Measurements from ENCODE around the gene PLD5. TPM values are rescaled to one million over a fixed set of nuclear protein-coding genes. Genes with fewer than 3 reads are reported as not detected.
"Not testable (repeated sequence)": the region's sequence is repeated elsewhere in the genome, so short reads cannot be mapped to it uniquely, and the experiment has no call there.

Gene PLD5
- total RNA-seq, 5 donors from 2014 or later (not counting 1 experiment from before 2014, with no cell fraction given), result not detected

DNA sequence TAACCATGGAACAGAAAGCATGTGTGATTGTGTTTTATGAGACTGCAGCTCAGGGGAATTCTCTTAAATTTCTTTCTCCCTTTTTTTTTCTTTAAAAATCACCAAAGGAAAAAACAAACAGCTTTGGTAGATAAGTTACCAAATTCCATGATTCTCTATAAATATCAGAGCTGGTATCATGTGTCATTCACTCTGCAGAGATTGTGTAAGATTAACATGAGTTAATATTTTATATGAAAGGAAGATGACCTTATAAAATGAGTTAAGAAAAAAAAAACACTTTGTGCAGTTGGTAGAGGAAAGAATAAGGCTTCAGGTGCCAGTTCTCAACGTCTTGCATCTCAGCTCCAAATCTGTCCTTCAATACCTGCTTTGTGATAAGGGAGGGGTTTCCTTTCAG is 287.4 kb downstream of the PLD5 start:
- POLR2A ChIA-PET, result no interaction called here
- no peaks in the 10 kb centered on the region for H3K9me3 ChIP-seq
- no peaks in the 10 kb centered on the region for H3K36me3 ChIP-seq (ENCODE audit: control insufficient read depth in 2 of 2, extremely low read depth in 1 of 2, insufficient read depth in 1 of 2, low read length in 1 of 2)
- no peak overlapping the region for H3K27ac Mint-ChIP-seq
- no CpG with 5 or more reads among the region's 1 CpG for WGBS (ENCODE audit: insufficient coverage)
- CTCF ChIA-PET, result interaction anchor here in 1 of 2 donors (0.7 kb wide), 1 partner anchor 1210 kb away, joined by 3 read pairs; no protein-coding TSS in a partner anchor
- H3K4me3 ChIP-seq (ENCODE audit: control insufficient read depth in 1 of 2, extremely low read depth in 1 of 2, low read length in 1 of 2), result no peak overlapping the region
- peaks cover 0 to 4% of the 10 kb centered on the region in 2 donors for H3K27me3 Mint-ChIP-seq
- DNase-seq (no peak), ATAC-seq (replicated peaks in 1 of 4) (no peak)
- H3K4me3 Mint-ChIP-seq, result no peak overlapping the region
- no peaks in the 10 kb centered on the region for H3K27me3 ChIP-seq (replicated peaks in 1 of 2; ENCODE audit: control insufficient read depth in 2 of 2, extremely low read depth in 1 of 2, insufficient read depth in 2 of 2, low read length in 1 of 2)
- H3K9me3 Mint-ChIP-seq, result no peaks in the 10 kb centered on the region
- H3K36me3 Mint-ChIP-seq, result no peaks in the 10 kb centered on the region
- H3K27ac ChIP-seq (ENCODE audit: low read length), result no peak overlapping the region
- H3K4me1 ChIP-seq (ENCODE audit: control insufficient read depth in 1 of 2, extremely low read depth in 1 of 2, insufficient read depth in 2 of 2, low read length in 2 of 2), result no peaks in the 10 kb centered on the region
- no peaks in the 10 kb centered on the region for H3K4me1 Mint-ChIP-seq

GRCh38 chr1:242228991-242229390 is 295.5 kb downstream of the PLD5 start:
- no peak overlapping the region for H3K27ac Mint-ChIP-seq
- Histone ChIP-seq H3K27me3 (replicated peaks in 1 of 2; ENCODE audit: control insufficient read depth in 2 of 2, extremely low read depth in 1 of 2, insufficient read depth in 2 of 2, low read length in 1 of 2) (peaks cover 0 to 4% of the 10 kb centered on the region in 2 experiments), H3K27ac (ENCODE audit: low read length) (no peak overlapping the region), H3K4me3 (ENCODE audit: control insufficient read depth in 1 of 2, extremely low read depth in 1 of 2, low read length in 1 of 2) (no peak overlapping the region), H3K4me1 (ENCODE audit: control insufficient read depth in 1 of 2, extremely low read depth in 1 of 2, insufficient read depth in 2 of 2, low read length in 2 of 2) (no peaks in the 10 kb centered on the region), H3K9me3 (no peaks in the 10 kb centered on the region), H3K36me3 (ENCODE audit: control insufficient read depth in 2 of 2, extremely low read depth in 1 of 2, insufficient read depth in 1 of 2, low read length in 1 of 2) (no peaks in the 10 kb centered on the region)
- H3K4me3 Mint-ChIP-seq, result no peak overlapping the region
- no peaks in the 10 kb centered on the region for H3K4me1 Mint-ChIP-seq
- ATAC-seq (replicated peaks in 1 of 4) (no peak), DNase-seq (no peak)
- WGBS (ENCODE audit: insufficient coverage), result no CpG with 5 or more reads among the region's 3 CpGs
- no peaks in the 10 kb centered on the region for H3K9me3 Mint-ChIP-seq
- CTCF ChIA-PET, result no interaction called here
- H3K27me3 Mint-ChIP-seq, result no peaks in the 10 kb centered on the region
- POLR2A ChIA-PET, result no interaction called here
- H3K36me3 Mint-ChIP-seq, result no peaks in the 10 kb centered on the region

DNA sequence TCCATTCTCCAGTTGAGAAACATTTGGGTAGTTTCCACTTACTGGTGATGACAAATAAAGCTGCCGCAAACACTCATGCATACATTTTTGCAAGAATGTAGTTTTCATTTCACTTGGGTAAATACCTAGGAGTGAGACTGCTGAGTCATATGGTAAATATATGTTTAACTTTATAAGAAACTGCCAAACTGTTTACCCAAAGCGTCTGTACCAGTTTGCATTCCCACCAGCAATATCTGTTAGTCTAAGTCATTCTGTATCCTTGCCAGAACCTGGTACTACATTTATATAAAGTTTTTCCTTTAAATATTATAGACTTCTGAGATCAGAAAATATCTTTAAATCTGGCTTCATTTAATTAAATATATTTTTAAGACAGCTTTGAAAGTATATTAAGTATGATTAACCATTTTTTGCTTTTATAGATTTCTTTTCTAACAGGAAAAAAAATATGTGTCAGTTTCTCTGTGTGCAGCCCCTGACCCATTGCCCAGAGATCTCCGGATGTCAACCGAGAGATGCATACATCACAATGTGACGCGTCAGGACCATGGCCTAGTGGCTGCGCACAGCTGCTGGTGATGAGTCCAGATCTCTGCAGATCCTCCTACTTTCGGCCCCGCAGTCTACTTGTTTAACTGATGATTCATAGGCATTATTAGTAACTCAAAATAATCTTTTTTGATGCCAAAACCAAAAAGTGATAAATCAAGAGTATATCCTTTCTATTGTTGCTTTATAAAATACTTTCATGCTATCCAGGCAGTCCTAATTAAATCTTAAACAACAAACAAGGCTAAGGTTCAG is 298.5 kb downstream of the PLD5 start:
- Mint-ChIP-seq H3K27ac (no peak overlapping the region), H3K36me3 (no peaks in the 10 kb centered on the region), H3K4me3 (no peak overlapping the region), H3K27me3 (no peaks in the 10 kb centered on the region), H3K9me3 (no peaks in the 10 kb centered on the region), H3K4me1 (no peaks in the 10 kb centered on the region)
- POLR2A ChIA-PET, result no interaction called here
- H3K9me3 ChIP-seq, result no peaks in the 10 kb centered on the region
- DNase-seq (no peak), ATAC-seq (replicated peaks in 1 of 4) (no peak)
- H3K4me1 ChIP-seq (ENCODE audit: control insufficient read depth in 1 of 2, extremely low read depth in 1 of 2, insufficient read depth in 2 of 2, low read length in 2 of 2), result no peaks in the 10 kb centered on the region
- no peaks in the 10 kb centered on the region for H3K36me3 ChIP-seq (ENCODE audit: control insufficient read depth in 2 of 2, extremely low read depth in 1 of 2, insufficient read depth in 1 of 2, low read length in 1 of 2)
- H3K4me3 ChIP-seq (ENCODE audit: control insufficient read depth in 1 of 2, extremely low read depth in 1 of 2, low read length in 1 of 2), result no peak overlapping the region
- 96% methylated on average over 5 of the region's 9 CpGs for WGBS (ENCODE audit: insufficient coverage)
- H3K27me3 ChIP-seq (replicated peaks in 1 of 2; ENCODE audit: control insufficient read depth in 2 of 2, extremely low read depth in 1 of 2, insufficient read depth in 2 of 2, low read length in 1 of 2), result peaks cover 0 to 5% of the 10 kb centered on the region in 2 experiments
- CTCF ChIA-PET, result no interaction called here
- no peak overlapping the region for H3K27ac ChIP-seq (ENCODE audit: low read length)

DNA sequence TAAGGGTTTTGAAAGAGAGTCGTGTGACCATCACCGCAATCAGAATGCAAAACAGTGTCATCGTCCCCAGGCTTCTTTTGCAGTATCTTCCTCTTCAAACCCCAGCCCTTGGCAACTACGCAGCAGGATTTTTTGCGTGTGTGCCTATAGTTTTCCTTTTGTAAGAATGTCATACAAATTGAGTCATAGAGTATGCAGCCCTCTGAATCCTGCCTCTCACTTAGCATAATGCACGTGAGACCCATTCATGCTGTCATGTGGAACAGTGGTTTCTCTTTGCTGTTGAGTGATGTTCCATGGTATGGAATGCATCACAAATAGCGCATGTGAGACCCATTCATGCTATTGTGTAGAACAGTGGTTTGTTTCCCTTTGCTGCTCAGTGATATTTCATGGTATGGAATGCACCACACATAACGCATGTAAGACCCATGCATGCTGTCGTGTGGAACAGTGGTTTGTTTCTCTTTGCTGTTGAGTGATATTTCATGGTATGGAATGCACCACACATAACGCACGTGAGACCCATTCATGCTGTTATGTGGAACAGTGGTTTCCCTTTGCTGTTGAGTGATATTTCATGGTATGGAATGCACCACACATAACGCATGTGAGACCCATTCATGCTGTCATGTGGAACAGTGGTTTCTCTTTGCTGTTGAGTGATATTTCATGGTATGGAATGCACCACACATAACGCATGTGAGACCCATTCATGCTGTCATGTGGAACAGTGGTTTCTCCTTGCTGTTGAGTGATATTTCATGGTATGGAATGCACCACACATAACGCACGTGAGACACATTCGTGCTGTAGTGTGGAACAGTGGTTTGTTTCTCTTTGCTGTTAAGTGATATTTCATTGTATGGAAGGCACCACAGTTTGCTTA is 299.4 kb downstream of the PLD5 start:
- 78% methylated on average over 1 of the region's 16 CpGs for WGBS (ENCODE audit: insufficient coverage)
- ATAC-seq (replicated peaks in 1 of 4); H3K27me3 ChIP-seq (replicated peaks in 1 of 2; ENCODE audit: control insufficient read depth in 2 of 2, extremely low read depth in 1 of 2, insufficient read depth in 2 of 2, low read length in 1 of 2); H3K27ac Mint-ChIP-seq; H3K4me1 Mint-ChIP-seq; H3K36me3 ChIP-seq (ENCODE audit: control insufficient read depth in 2 of 2, extremely low read depth in 1 of 2, insufficient read depth in 1 of 2, low read length in 1 of 2); H3K36me3 Mint-ChIP-seq; H3K4me3 Mint-ChIP-seq; H3K27ac ChIP-seq (ENCODE audit: low read length); POLR2A ChIA-PET; H3K4me1 ChIP-seq (ENCODE audit: control insufficient read depth in 1 of 2, extremely low read depth in 1 of 2, insufficient read depth in 2 of 2, low read length in 2 of 2); H3K9me3 ChIP-seq; DNase-seq; CTCF ChIA-PET; H3K27me3 Mint-ChIP-seq; H3K4me3 ChIP-seq (ENCODE audit: control insufficient read depth in 1 of 2, extremely low read depth in 1 of 2, low read length in 1 of 2); H3K9me3 Mint-ChIP-seq: not testable (repeated sequence)

DNA sequence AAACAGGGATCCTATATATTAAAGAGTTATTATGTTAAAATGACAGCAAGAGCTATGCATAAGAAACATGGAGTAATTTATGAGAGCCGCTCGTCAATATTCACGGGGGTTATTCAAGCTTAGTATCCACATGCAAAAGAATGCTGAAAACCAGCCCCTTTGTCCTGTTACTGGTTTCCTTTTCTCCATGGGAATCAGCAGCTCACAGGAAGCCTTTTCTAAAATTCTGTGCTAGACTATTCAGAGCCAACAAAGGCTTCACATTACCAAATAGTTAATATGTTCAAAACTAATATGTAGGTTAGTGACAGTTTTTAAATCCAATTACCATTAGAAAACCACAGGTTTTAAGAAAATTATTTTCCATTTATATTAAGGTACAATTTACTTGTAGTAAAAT is 300.0 kb downstream of the PLD5 start:
- no peaks in the 10 kb centered on the region for H3K36me3 Mint-ChIP-seq
- H3K4me3 Mint-ChIP-seq, result no peak overlapping the region
- POLR2A ChIA-PET, result no interaction called here
- Histone ChIP-seq H3K36me3 (ENCODE audit: control insufficient read depth in 2 of 2, extremely low read depth in 1 of 2, insufficient read depth in 1 of 2, low read length in 1 of 2) (no peaks in the 10 kb centered on the region), H3K27me3 (replicated peaks in 1 of 2; ENCODE audit: control insufficient read depth in 2 of 2, extremely low read depth in 1 of 2, insufficient read depth in 2 of 2, low read length in 1 of 2) (peaks cover 0 to 4% of the 10 kb centered on the region in 2 experiments), H3K9me3 (no peaks in the 10 kb centered on the region), H3K4me1 (ENCODE audit: control insufficient read depth in 1 of 2, extremely low read depth in 1 of 2, insufficient read depth in 2 of 2, low read length in 2 of 2) (no peaks in the 10 kb centered on the region), H3K27ac (ENCODE audit: low read length) (no peak overlapping the region), H3K4me3 (ENCODE audit: control insufficient read depth in 1 of 2, extremely low read depth in 1 of 2, low read length in 1 of 2) (no peak overlapping the region)
- no peak for DNase-seq
- no peaks in the 10 kb centered on the region for H3K27me3 Mint-ChIP-seq
- CTCF ChIA-PET, result no interaction called here
- no peaks in the 10 kb centered on the region for H3K4me1 Mint-ChIP-seq
- H3K9me3 Mint-ChIP-seq, result no peaks in the 10 kb centered on the region
- WGBS (ENCODE audit: insufficient coverage), result 68% methylated on average over 3 of the region's 3 CpGs
- no peak for ATAC-seq (replicated peaks in 1 of 4)
- H3K27ac Mint-ChIP-seq, result no peak overlapping the region

DNA sequence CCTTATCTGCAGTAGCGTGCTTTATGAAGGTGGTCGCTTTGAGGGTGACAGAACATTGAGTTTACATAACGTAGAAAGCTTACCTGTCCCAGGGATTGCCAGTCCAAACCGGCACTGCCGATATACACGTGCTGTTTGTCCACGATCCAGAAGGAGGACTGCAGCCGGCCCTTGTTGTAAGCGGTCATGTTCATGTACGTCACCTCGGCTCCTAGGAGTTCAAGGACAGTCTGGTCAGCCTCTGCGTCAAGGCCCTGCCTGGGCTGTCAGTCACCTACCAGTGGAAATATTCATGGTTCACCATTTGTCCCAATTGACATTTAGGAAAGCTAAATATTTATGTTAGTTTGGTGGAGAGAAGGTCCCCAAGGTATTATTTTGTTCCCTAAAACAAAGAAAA is 304.6 kb downstream of the PLD5 start:
- Histone ChIP-seq H3K36me3 (ENCODE audit: control insufficient read depth in 2 of 2, extremely low read depth in 1 of 2, insufficient read depth in 1 of 2, low read length in 1 of 2) (no peaks in the 10 kb centered on the region), H3K27me3 (replicated peaks in 1 of 2; ENCODE audit: control insufficient read depth in 2 of 2, extremely low read depth in 1 of 2, insufficient read depth in 2 of 2, low read length in 1 of 2) (peaks cover 0 to 4% of the 10 kb centered on the region in 2 experiments), H3K4me3 (ENCODE audit: control insufficient read depth in 1 of 2, extremely low read depth in 1 of 2, low read length in 1 of 2) (no peak overlapping the region), H3K4me1 (ENCODE audit: control insufficient read depth in 1 of 2, extremely low read depth in 1 of 2, insufficient read depth in 2 of 2, low read length in 2 of 2) (no peaks in the 10 kb centered on the region), H3K27ac (ENCODE audit: low read length) (no peak overlapping the region), H3K9me3 (no peaks in the 10 kb centered on the region)
- no peaks in the 10 kb centered on the region for H3K36me3 Mint-ChIP-seq
- no peak for ATAC-seq (replicated peaks in 1 of 4)
- H3K4me1 Mint-ChIP-seq, result no peaks in the 10 kb centered on the region
- POLR2A ChIA-PET, result no interaction called here
- H3K27me3 Mint-ChIP-seq, result no peaks in the 10 kb centered on the region
- H3K9me3 Mint-ChIP-seq, result peaks cover 3 to 18% (median 4%) of the 10 kb centered on the region in 3 donors
- no peak overlapping the region for H3K4me3 Mint-ChIP-seq
- 81% methylated on average over 10 of the region's 12 CpGs for WGBS (ENCODE audit: insufficient coverage)
- CTCF ChIA-PET, result no interaction called here
- DNase-seq, result no peak
- H3K27ac Mint-ChIP-seq, result no peak overlapping the region

All from T-cell (primary cell).